ENCODE measurements around the gene FRYL.

DNA sequence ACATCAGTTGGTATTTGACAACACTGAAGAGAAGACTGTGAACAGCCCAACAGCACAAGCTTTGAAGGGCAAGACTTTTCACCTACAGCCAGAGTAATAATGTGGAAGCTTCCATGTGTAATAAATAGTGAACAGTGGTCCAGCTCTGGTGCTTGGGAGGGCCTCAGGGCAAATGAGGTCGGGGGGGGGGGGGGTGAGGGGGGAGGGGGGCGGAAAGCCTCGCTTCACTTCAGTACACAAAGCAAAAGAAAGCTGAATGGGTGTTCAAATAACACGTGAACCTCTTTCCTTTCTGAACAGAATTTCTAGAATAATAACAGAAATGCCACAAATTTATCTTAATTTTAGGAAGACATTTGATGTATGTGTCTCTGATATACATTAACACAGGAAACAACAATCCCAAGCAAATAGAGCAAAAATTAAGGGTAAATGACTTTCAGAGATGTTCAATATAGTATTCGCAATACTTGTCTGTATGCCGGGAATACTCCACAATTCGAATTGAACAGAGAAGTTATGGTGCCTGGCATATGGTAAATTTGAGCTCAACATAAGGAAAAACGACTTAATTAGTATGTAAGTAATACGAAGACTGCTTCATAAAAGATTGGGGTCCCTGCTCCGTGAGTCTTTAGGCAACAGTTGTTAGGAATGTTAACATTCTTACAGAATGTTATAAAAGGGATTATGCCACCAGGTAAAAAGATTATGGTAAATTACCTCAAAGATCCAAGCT is 92.6 kb downstream of the FRYL start:
- no peak for TF ChIP-seq GATA2 (IDR thresholded peaks at IDR 0.05; ENCODE audit: low read depth, low read length)
- no peak for TF ChIP-seq GATA3 (IDR thresholded peaks at IDR 0.05; ENCODE audit: low read depth, low read length)
